RCC 7860 (cell line): ENCODE results near the gene KLK8.

Experiments used
- DNase-seq: peaks from one replicate; pipeline ENCODE4 v3.0.0-alpha.2; 2015; ENCODE audit warnings: low spot score
- FAIRE-seq: peaks from 2 replicates; lab custom pipeline; 2012; peaks lifted over from hg19 to GRCh38; lab: Jason Lieb, UNC

The KLK8 gene

DNA sequence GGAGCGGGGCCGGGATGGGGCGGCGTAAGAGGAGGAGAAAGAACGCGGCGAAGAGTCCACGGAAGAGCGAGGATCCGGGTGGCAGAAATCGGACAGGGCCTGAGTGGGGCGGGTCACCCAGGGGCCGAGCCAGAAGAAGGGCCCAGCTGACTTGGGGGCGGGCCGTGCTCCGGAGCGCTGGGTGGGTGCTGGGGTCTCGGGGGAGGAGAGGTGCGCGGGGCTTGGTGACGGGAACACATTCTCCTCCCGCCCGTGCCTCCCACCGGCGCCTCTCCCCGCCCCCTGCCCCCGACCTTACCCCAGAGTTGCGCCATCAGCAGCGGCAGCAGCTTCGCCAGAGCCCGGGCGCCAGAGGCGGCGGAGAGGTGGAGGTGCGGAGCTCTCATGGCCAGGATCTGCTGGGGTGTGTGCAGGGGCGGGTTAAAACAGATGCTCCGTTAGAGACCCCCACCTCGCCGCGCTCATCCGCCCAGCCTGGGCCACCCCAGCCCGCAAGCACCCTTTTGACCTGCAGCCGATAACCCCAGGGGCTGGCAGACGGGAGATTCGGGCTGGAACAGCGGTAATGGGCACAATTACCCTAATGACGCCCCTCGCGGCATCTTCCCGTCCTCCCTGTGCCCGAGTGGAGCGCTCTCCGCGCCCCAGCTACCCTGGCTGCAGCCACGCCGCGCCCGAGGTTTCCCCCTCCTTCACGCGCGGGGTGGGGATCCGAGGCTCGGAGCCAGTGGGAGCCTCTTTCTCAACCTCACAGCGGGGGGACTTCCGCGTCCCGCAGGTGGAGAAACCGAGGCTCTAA is 17.5 kb upstream of the KLK8 start:
- DNase-seq (no peak), FAIRE-seq (no peak)

DNA sequence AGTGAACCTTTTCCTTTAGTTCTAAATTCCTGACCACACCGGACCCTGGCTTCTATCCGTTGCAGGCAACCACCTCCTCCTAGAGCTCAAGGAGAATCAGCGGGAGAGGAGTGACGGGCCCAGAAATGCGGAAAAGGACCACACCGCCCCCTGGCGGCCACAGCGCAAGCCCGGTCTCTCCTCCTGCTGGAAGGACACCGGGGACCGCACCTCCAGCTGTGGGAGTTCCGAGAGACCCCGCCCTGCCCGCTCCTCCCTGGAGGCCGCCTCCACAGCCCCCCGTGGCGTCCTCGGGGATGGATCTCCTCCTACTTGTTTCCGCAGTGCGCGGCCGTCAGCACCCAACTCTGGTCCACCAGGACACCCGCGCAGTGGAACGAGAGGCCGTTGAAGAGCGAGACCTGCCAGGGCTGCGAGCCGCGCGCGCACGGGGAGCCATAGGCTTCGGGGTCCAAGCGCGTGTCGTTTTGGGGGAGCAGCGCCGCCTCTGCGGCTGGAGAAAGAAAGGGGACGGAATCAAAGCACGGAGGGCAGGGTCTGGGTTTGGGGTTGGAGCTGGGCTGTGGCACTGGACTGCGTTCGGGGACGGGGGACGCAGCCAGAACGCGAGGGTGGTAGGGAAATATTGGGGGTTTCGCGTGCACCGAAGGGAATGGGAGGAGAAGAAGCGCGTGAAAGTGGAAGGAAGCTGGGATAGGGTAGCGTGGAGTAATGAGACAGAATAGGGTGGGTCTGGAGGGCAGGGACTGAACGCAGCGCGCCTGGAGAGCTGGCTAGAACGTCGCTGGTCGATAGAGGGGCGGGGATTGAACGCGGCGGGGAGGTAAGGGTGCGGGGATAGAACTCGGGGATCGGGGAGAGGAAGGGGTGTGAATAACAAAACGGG is 15.6 kb upstream of the KLK8 start:
- FAIRE-seq (no peak), DNase-seq (no peak)

- no peak for FAIRE-seq
- no peak for DNase-seq
Observed at GRCh38 chr19:51015691-51016267, 14.4 kb upstream of the KLK8 start.

GRCh38 chr19:51014242-51014641 is 12.8 kb upstream of the KLK8 start:
- DNase-seq (no peak), FAIRE-seq (no peak)

- no peak for DNase-seq
- FAIRE-seq = no peak
Observed at GRCh38 chr19:51012661-51013190, 11.3 kb upstream of the KLK8 start.

GRCh38 chr19:51010066-51010795 is 8.8 kb upstream of the KLK8 start:
- FAIRE-seq (no peak), DNase-seq (no peak)

DNA sequence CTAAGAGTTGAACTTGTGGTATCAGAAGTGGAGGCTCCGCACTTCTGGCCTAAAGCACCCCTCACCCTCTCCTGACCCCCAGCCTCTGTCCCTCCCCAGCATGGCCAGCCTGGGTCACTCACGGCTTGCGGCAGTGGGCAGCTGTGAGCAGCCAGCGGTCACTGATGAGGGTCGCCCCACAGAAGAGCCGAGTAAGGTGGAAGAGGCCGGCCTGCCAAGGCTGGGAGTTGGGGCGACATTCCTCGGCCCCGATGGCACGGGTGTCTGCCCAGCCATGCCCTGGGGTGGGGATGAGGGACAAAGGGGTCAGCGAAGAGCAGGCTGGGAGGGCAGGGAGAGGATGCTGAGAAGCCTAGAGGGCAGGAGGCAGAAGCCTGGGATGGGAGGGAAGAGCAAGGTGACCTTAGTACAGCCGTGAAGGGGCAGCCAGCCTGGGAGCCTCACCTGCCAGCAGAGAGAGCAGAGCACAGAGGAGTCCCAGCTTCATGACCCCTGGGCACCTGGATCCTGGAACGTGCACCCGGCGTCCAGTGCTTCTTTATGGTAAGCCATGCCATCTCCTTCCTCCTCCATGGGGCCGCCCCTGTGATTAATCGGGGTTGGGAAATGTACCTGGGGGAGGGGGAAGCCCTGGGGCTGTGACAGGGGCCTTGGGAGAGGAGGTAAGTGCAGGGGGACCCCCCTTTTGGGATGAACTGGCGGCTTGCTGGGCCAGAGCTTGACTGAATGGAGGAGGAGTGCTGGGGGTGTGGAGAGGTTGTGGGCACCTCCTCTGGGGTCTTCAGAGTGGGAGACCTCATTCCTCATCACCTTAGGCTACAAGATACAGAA is 7.9 kb upstream of the KLK8 start:
- DNase-seq = no peak
- FAIRE-seq = no peak

- FAIRE-seq (no peak), DNase-seq (no peak)
Observed at GRCh38 chr19:51007488-51007887, 6.1 kb upstream of the KLK8 start.

DNA sequence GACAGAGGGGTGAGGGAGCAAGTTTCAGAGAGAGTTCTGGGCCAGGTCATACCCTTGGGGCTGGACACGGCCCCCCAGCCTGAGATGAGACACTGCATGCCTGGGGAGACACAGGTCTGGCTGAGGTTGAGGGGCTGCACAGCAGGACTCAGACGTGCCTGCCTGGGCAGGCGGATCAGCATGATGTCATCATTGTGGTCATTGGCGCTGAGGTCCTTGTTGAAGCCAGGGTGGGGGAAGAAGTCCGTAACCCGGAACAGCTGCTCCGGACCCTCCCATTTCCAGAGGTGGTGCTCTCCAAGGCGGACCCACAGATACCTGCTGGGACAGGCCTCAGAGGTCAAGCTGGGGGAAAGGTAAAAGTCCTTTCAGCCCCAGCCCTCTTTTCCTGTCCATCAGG is 5.0 kb upstream of the KLK8 start:
- FAIRE-seq (no peak), DNase-seq (no peak)

DNA sequence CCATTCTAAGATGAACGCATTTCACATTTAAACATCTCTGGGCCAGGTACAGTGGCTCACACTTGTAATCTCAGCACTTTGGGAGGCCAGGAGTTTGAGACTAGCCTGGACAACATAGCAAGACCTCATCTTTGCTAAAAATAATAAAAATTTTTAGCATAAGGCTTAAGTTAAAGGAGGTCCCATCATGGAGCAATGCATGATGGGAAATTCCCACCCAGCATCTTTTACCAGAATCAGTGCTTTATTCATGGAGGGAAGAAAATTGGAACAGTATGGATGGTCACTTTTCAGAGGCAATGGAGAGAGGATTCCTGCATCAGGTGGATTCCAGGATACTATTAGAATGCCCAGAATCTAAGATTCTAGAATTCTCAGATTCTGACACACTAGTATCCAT is 3.8 kb upstream of the KLK8 start:
- FAIRE-seq = no peak
- DNase-seq = no peak

DNA sequence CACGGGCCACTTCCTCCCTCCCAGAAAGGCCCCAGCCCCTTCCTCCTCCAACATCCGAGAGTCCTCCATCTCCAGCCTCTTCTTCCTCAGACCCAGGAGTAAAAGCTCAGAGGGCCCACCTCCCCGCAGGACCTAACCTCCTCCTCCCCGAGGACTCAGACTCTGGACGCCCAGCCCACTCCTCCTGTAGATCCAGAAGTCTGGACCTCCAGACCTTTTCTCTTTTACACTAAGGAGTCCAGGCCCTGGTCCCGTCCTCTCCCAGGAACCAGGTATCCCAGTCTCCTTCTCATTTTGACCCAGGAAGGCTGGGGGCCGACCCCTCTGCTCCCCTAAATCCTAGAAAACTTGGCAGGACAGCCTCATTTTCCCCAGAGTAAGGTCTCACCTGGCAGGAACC is 1.9 kb upstream of the KLK8 start:
- DNase-seq = no peak
- FAIRE-seq = no peak

GRCh38 chr19:51002542-51003311 is 1.3 kb upstream of the KLK8 start:
- FAIRE-seq = no peak
- no peak for DNase-seq

DNA sequence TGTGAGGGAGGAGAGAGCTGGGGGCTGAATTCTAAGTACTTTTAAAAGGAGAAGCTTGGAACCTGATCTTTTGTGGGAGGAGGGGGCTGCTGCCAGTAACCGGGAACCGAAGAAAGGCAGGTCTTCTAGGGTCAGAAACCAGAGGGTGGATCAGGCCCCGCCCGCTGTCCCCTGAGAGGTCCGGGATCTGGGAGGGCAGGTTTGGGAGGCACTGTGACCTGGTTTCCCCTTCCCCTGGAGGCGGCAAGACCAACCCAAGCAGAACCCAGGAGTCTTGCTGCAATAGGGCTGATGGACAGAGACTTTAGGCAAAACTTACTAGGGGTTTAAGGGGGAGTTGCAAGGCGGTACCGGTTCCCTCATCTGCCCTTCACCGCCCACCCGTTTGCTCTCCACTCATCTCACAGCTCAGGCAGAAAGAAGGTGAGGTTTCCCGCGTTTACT is 707 bp upstream of the KLK8 start:
- no peak for DNase-seq
- FAIRE-seq = no peak

- FAIRE-seq = no peak
- no peak for DNase-seq
Observed at GRCh38 chr19:51000981-51001380, 423 bp downstream of the KLK8 start.

DNA sequence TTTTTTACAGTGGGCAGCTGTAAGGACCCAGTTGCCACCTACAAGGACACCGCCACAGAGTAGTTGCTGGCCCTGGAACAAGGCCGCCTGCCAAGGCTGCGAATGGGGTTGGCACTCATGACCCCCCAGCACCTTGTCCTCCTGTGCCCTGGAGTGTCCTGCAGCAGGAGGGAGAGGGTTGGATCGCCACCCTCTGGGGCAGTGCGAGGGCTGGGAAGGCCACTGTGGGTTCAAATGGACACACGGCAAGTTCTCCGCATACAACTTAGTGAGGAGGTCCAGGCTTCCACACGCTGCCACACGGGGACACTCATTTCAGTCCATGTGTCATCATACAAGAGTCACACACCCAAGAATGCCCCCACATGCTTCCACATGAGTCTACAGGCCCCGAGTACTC is 978 bp downstream of the KLK8 start:
- DNase-seq = no peak
- no peak for FAIRE-seq

- FAIRE-seq = no peak
- DNase-seq = no peak
Observed at GRCh38 chr19:50998686-50999085, 2.7 kb downstream of the KLK8 start.

DNA sequence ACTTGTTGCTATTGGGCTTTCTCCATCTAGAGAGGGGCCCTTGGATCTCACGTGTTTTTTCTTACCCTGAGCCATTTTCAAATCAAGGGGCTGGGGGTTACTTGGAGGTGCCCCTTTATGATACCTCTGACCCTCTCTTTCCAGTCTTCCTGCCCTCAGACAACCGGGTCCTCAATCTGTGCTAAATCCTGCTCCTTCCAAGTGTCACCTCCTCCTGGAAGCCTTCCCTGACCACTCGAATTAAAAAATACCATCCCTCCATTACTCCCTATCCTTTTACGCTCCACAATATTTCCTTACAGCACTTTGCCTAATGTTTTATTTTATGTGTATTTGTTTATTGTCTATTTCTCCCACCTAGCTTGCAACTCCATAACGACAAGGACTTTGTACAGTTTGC is 3.3 kb downstream of the KLK8 start:
- DNase-seq = no peak
- no peak for FAIRE-seq

DNA sequence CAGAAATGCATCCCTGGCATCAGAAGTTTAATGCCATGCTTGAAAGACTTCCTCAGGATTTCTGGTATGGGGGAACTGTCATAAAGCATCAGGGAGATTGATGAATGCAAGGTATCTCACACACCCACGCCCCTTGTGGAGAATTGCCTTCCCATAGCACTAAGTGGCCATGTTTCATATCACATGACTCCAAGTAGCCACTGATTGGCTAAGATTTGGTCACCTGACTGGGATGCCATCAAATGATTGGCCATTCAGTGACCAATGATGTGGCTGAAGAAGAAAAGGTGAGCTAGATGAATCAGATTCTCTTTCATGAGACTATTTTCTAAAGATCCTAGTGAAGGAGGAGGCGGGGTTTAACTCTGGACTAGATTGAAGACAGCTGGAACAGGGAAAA is 7.3 kb downstream of the KLK8 start:
- DNase-seq (no peak), FAIRE-seq (no peak)

DNA sequence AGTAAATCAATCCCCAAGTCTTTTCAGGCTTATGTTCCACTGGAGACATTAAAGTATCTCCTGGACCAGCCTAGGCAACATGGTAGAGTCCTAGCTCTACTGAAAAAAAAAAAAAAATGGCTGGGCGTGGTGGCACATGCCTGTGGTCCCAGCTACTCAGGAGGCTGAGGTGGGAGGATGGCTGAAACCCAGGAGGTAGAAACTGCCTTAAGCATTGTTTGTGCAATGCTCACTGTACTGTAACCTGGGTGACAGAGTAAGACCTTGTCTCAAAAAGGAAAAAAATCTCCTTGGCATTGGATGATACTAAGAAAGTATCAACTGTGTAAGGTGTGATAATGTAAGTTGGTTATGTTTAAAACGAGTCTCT is 8.8 kb downstream of the KLK8 start:
- FAIRE-seq (no peak), DNase-seq (no peak)
